Endothelial cell of umbilical vein (primary cell): ENCODE measurements around the gene MMP19. TPM values are rescaled to one million over a fixed set of nuclear protein-coding genes. Genes with fewer than 3 reads are reported as not detected.

Source experiments
- BruUV-seq: library from RNA; stranded (reverse); fragments of 400-500 nt; replicated peaks from 2 replicates; lab custom pipeline; 2021; lab: Mats Ljungman, UMichigan
- CTCF ChIA-PET: fragments of 300-600, 350-600 bp; sonication (Branson Sonifier 250); formaldehyde crosslinking; loops from one replicate; lab custom pipeline; 2021; ENCODE audit warnings: antibody characterized with exemption, inconsistent platforms; lab: Charles Lee
- POLR2A ChIA-PET: fragments of 300-600, 350-600 bp; sonication (Branson Sonifier 250); formaldehyde crosslinking; loops from one replicate; lab custom pipeline; 2021; ENCODE audit warnings: antibody characterized with exemption, inconsistent platforms; lab: Charles Lee
- DNase-seq: peaks from one replicate; pipeline ENCODE4 v3.0.0-alpha.2; 2011; ENCODE audit warnings: low read depth, low spot score
- FAIRE-seq: peaks from 2 replicates; lab custom pipeline; 2011; peaks lifted over from hg19 to GRCh38; lab: Jason Lieb, UNC
- H2AFZ ChIP-seq: 2 replicates; pipeline ENCODE4 v1.6.0; 2012; ENCODE audit warnings: low read depth, low read length, control low read depth, inconsistent platforms
- H3K27ac ChIP-seq: 2 replicates; pipeline ENCODE4 v1.5.1; 2011; ENCODE audit warnings: low read depth, mild to moderate bottlenecking, control low read depth, low read length, moderate library complexity; ENCODE audit not compliant: insufficient read depth
- H3K27me3 ChIP-seq, 2 experiments: 2 replicates each; pipeline versions ENCODE4 v1.6.0 to v1.6.1; 2011; ENCODE audit warnings: low read length in 2 of 2, mixed read lengths in 1 of 2; ENCODE audit not compliant: control insufficient read depth in 2 of 2, insufficient read depth in 2 of 2
- H3K36me3 ChIP-seq, 2 experiments: 2 replicates in 1 of 2; 3 replicates in 1 of 2; pipeline ENCODE4 v1.5.1; 2011; ENCODE audit warnings: low read length in 2 of 2, mild to moderate bottlenecking in 1 of 2, moderate library complexity in 1 of 2; ENCODE audit not compliant: control insufficient read depth in 2 of 2, insufficient read depth in 2 of 2; ENCODE audit errors: extremely low read depth in 1 of 2
- H3K4me1 ChIP-seq: 3 replicates; pipeline ENCODE4 v1.5.1; 2011; ENCODE audit warnings: mild to moderate bottlenecking, low read length; ENCODE audit not compliant: control insufficient read depth, insufficient read depth; ENCODE audit errors: extremely low read depth
- H3K4me2 ChIP-seq: 2 replicates; pipeline ENCODE4 v1.6.1; 2011; ENCODE audit warnings: low read length, control low read depth, mixed read lengths; ENCODE audit not compliant: insufficient read depth
- H3K4me3 ChIP-seq, 3 experiments: fragments of 200-600 bp in 1 of 3; sonication (generic), shearing (Covaris generic) in 1 of 3; replicated peaks in 1 of 3; 2 replicates each; pipeline ENCODE4 v1.5.1; 2011 to 2016; ENCODE audit warnings: control low read depth in 3 of 3, low read length in 3 of 3, mild to moderate bottlenecking in 2 of 3, inconsistent platforms in 1 of 3, low read depth in 1 of 3, moderate library complexity in 1 of 3; ENCODE audit not compliant: insufficient read depth in 1 of 3
- H3K79me2 ChIP-seq: 2 replicates; pipeline ENCODE4 v1.6.0; 2012; ENCODE audit warnings: low read length, inconsistent platforms; ENCODE audit not compliant: control insufficient read depth, insufficient read depth
- H3K9ac ChIP-seq: replicated peaks from 2 replicates; pipeline ENCODE3; 2011; ENCODE audit warnings: low read length, control low read depth; ENCODE audit not compliant: insufficient read depth; ENCODE audit errors: extremely low read depth
- H3K9me1 ChIP-seq: replicated peaks from 3 replicates; pipeline ENCODE4 v1.6.0; 2011; ENCODE audit warnings: mild to moderate bottlenecking, low read length; ENCODE audit not compliant: control insufficient read depth, insufficient read depth; ENCODE audit errors: extremely low read depth
- H3K9me3 ChIP-seq: replicated peaks from 2 replicates; pipeline ENCODE4 v1.5.1; 2012; ENCODE audit warnings: low read length, inconsistent platforms; ENCODE audit not compliant: control insufficient read depth, insufficient read depth
- H4K20me1 ChIP-seq: replicated peaks from 2 replicates; pipeline ENCODE3; 2011; ENCODE audit warnings: mild to moderate bottlenecking, low read length; ENCODE audit not compliant: control insufficient read depth, insufficient read depth; ENCODE audit errors: extremely low read depth
- EZH2 ChIP-seq: IDR thresholded peaks from 2 replicates; pipeline ENCODE4 v1.6.1; 2012; ENCODE audit warnings: borderline replicate concordance, low read depth, mild to moderate bottlenecking, moderate library complexity, low read length, inconsistent platforms; ENCODE audit not compliant: severe bottlenecking
- GATA2 ChIP-seq: IDR thresholded peaks from 2 replicates; pipeline ENCODE4 v1.7.0; 2011; ENCODE audit warnings: low read depth, mild to moderate bottlenecking, moderate library complexity, mixed read lengths, low read length; ENCODE audit not compliant: insufficient read length, insufficient read depth
- MYC ChIP-seq: IDR thresholded peaks from one replicate; pipeline ENCODE4 v1.6.1; 2011; ENCODE audit warnings: mild to moderate bottlenecking, low read depth, low read length
- POLR2A ChIP-seq: IDR thresholded peaks from 2 replicates; pipeline ENCODE4 v1.6.1; 2012; ENCODE audit warnings: low read depth, mild to moderate bottlenecking, control low read depth, low read length
- POLR2AphosphoS5 ChIP-seq: IDR thresholded peaks from 2 replicates; pipeline ENCODE4 v1.6.1; 2012; ENCODE audit warnings: low read depth, mild to moderate bottlenecking, control low read depth, low read length, moderate library complexity; ENCODE audit not compliant: insufficient read depth
- dilution Hi-C: fragments of 300-500 bp; cut with MboI; formaldehyde crosslinking; loops from one replicate; pipeline ENCODE4 v1.15.0; 2019; ENCODE audit warnings: low sequenced_read_pairs; ENCODE audit not compliant: extremely low pct_ligation_motif_present
- intact Hi-C: fragments of 100-400 bp; cut with micrococcal nuclease; formaldehyde crosslinking; loops from one replicate; pipeline ENCODE4 v1.10.0; 2022
- polyA plus RNA-seq, 4 experiments: library from polyadenylated mRNA; depleted of rRNA in 3 of 4; stranded (reverse) in 3 of 4; unstranded in 1 of 4; fragments of >200 nt; gene quantifications; 2 replicates each; pipeline versions ENCODE4 v1.2.1 to v1.2.3, GENCODE V29; 2011 to 2012; ENCODE audit warnings: missing spikeins in 1 of 4
- total RNA-seq: library from RNA; stranded (reverse); gene quantifications from 2 replicates; pipeline ENCODE4 v1.2.3, GENCODE V29; 2021
- TF ChIP-seq, protein P1 (sequence below): IDR thresholded peaks from 2 replicates; pipeline ENCODE4 v1.6.1; 2011; ENCODE audit not compliant: insufficient read depth, insufficient read length
- TF ChIP-seq, protein P2 (sequence below), 2 donors: IDR thresholded peaks; 1 replicate in 1 of 2; 2 replicates in 1 of 2; pipeline ENCODE4 v1.5.1; 2011; ENCODE audit warnings: low read length in 2 of 2, mild to moderate bottlenecking in 2 of 2, moderate library complexity in 2 of 2, control low read depth in 1 of 2, inconsistent platforms in 1 of 2, low read depth in 1 of 2; ENCODE audit not compliant: insufficient read depth in 1 of 2; ENCODE audit errors: extremely low read depth in 1 of 2

MMP19 gene
- total and polyA plus RNA-seq, 2 donors (not counting 3 experiments of a cell fraction or from before 2014, with no cell fraction given), result 0.31 to 1.6 TPM

DNA sequence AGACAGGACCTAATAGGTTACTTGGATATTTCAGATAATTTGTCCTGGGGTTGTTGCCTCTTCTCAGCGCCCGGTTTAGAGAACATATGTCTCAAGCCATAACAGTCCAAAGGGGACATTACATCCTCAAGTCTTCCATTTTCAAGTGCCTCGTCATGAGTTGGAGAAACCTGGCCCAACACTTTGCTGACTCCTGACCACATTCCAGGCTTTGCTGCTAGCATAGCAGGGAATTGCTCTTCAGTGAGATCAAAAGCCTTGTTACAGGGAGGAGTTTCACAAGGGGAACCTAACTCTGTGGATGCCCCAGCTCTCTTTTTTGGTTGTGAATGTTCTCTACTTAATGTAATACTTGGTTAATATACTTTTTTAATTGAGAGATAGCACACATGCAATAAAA, 8.2 kb upstream of the MMP19 start:
- Histone ChIP-seq H3K36me3 (no peaks in the 10 kb centered on the region), H3K9ac (no peak overlapping the region), H3K4me2 (no peak overlapping the region), H3K4me3 (no peak overlapping the region), H4K20me1 (no peaks in the 10 kb centered on the region), H3K27ac (no peak overlapping the region), H3K79me2 (no peaks in the 10 kb centered on the region), H3K27me3 (no peaks in the 10 kb centered on the region), H2AFZ (no peak overlapping the region), H3K9me3 (no peaks in the 10 kb centered on the region), H3K4me1 (peaks cover 13% of the 10 kb centered on the region), H3K9me1 (no peaks in the 10 kb centered on the region)
- intact Hi-C loops, result no loop called here
- dilution Hi-C loops, result no loop called here
- no TSS peak for BruUV-seq
- TF ChIP-seq EZH2 (no peak), POLR2A (no peak), POLR2AphosphoS5 (no peak), MYC (no peak), GATA2 (no peak)
- TF ChIP-seq, protein P1, sequence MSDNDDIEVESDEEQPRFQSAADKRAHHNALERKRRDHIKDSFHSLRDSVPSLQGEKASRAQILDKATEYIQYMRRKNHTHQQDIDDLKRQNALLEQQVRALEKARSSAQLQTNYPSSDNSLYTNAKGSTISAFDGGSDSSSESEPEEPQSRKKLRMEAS, result no peak
- TF ChIP-seq, protein P2, sequence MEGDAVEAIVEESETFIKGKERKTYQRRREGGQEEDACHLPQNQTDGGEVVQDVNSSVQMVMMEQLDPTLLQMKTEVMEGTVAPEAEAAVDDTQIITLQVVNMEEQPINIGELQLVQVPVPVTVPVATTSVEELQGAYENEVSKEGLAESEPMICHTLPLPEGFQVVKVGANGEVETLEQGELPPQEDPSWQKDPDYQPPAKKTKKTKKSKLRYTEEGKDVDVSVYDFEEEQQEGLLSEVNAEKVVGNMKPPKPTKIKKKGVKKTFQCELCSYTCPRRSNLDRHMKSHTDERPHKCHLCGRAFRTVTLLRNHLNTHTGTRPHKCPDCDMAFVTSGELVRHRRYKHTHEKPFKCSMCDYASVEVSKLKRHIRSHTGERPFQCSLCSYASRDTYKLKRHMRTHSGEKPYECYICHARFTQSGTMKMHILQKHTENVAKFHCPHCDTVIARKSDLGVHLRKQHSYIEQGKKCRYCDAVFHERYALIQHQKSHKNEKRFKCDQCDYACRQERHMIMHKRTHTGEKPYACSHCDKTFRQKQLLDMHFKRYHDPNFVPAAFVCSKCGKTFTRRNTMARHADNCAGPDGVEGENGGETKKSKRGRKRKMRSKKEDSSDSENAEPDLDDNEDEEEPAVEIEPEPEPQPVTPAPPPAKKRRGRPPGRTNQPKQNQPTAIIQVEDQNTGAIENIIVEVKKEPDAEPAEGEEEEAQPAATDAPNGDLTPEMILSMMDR (IDR thresholded peaks at IDR 0.05; ENCODE audit: extremely low read depth in 1 of 2, insufficient read depth in 1 of 2, low read depth in 1 of 2, low read length in 2 of 2), result no peak
- CTCF ChIA-PET, result interaction anchor here (1.2 kb wide), 1 partner anchor 9 kb away, joined by 4 read pairs; no protein-coding TSS in a partner anchor
- no peak for DNase-seq
- POLR2A ChIA-PET, result no interaction called here
- no peak for FAIRE-seq
